Measurements from ENCODE around the gene B3GNT5. TPM values are rescaled to one million over a fixed set of nuclear protein-coding genes. Genes with fewer than 3 reads are reported as not detected.

Gene B3GNT5
- total and polyA plus RNA-seq, 2 of the 8 experiments (the other 6 are each of a cell fraction or from before 2014, with no cell fraction given), result 2.4 to 9.7 TPM

DNA sequence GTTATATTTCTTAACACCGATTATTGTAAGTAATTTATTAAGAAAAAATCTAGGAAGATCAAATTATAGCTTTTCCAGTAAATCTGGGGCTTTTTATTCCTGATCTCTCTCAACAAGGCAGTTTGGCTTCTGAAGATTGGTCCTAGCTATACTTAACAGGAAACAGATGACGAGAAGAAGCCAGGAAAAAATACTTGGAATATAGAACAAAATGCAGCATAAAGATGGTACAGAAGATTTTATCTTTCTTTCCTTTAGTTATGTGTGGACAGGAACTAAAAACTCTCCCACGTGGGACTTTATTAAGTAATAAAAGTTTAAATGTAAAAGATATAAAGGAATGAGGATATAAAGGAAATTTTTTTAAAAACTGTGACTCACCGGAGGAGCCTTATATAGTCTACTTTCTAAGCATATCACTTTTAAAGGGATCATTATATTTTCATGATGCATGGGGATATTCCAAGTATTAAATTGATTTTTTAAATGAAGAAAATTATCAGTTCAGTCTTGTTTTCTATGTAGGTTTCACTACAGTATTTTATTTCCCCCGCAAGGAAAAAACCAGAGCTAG is 8.2 kb downstream of the B3GNT5 start:
- no peak for FAIRE-seq
- Histone ChIP-seq H3K23ac (ENCODE audit: insufficient read length) (no peak overlapping the region), H2BK5ac (ENCODE audit: low read depth, low read length) (no peak overlapping the region), H3K4ac (replicated peaks; ENCODE audit: insufficient read length, low read depth, low read length) (no peak overlapping the region), H2BK12ac (ENCODE audit: low read depth, low read length) (no peak overlapping the region), H3K9me3 (ENCODE audit: insufficient read depth in 2 of 2, low read depth in 1 of 2, low read length in 1 of 2) (no peaks in the 10 kb centered on the region), H3K4me3 (ENCODE audit: extremely low read depth in 1 of 4, insufficient read depth in 2 of 4, low read depth in 3 of 4, low read length in 4 of 4) (no peak overlapping the region), H4K91ac (replicated peaks; ENCODE audit: insufficient read length, low read length) (no peak overlapping the region), H3K27me3 (replicated peaks in 1 of 4; ENCODE audit: control insufficient read depth in 3 of 4, extremely low read depth in 1 of 4, insufficient read depth in 3 of 4, low read length in 3 of 4) (no peaks in the 10 kb centered on the region), H2BK120ac (replicated peaks; ENCODE audit: low read depth, low read length) (no peak overlapping the region), H3K79me2 (ENCODE audit: control insufficient read depth in 1 of 2, insufficient read depth in 2 of 2, low read length in 2 of 2) (peaks cover 0 to 11% of the 10 kb centered on the region in 2 experiments; a peak in 2 of 4 replicates), H3K4me1 (replicated peaks in 1 of 4; ENCODE audit: control insufficient read depth in 3 of 4, insufficient read depth in 4 of 4, low read length in 3 of 4) (peaks cover 9 to 33% (median 18%) of the 10 kb centered on the region in 4 experiments; a peak in 6 of 7 replicates), H2AK5ac (ENCODE audit: low read depth, low read length) (no peak overlapping the region), H2BK20ac (ENCODE audit: low read length) (no peak overlapping the region), H2AFZ (ENCODE audit: low read length) (no peak overlapping the region), H3K23me2 (ENCODE audit: low read depth, low read length) (no peaks in the 10 kb centered on the region; the same call in 1 of the 2 replicates), H3K56ac (replicated peaks; ENCODE audit: insufficient read length, low read depth, low read length) (no peak overlapping the region), H3K4me2 (ENCODE audit: insufficient read depth in 1 of 2, low read depth in 2 of 2, low read length in 2 of 2) (no peak overlapping the region), H4K8ac (ENCODE audit: extremely low read depth, insufficient read depth, low read length) (no peak overlapping the region), H3K79me1 (ENCODE audit: low read depth, low read length) (0 out of 2 replicates have a peak, but pooled peaks cover 3% of the 10 kb centered on the region), H4K5ac (ENCODE audit: insufficient read length, low read depth, low read length) (no peak overlapping the region), H3K14ac (ENCODE audit: insufficient read length) (no peak overlapping the region), H3K9ac (replicated peaks in 1 of 4; ENCODE audit: extremely low read depth in 1 of 4, low read depth in 3 of 4, low read length in 3 of 4) (no peak overlapping the region), H3K18ac (ENCODE audit: extremely low read depth, low read length) (no peak overlapping the region), H3K36me3 (ENCODE audit: control insufficient read depth in 2 of 4, insufficient read depth in 4 of 4, low read length in 3 of 4) (0 out of 8 replicates have a peak, but pooled peaks cover 0 to 5% (median 0%) of the 10 kb centered on the region in 4 experiments), H4K20me1 (replicated peaks in 1 of 2; ENCODE audit: control insufficient read depth in 1 of 2, insufficient read depth in 2 of 2, low read length in 2 of 2) (peaks cover 0 to 2% of the 10 kb centered on the region in 2 experiments), H3K27ac (ENCODE audit: low read depth, low read length) (no peak overlapping the region), H2BK15ac (ENCODE audit: low read length) (no peak overlapping the region)
- WGBS, 2 experiments (ENCODE audit: extremely low coverage in 1 of 2, insufficient coverage in 1 of 2, insufficient read length in 1 of 2, insufficient replicate concordance in 2 of 2, low coverage in 1 of 2, low lambda C conversion rate in 2 of 2, missing lambda C conversion rate in 1 of 2), result 90% methylated on average over 5 of the region's 5 CpGs; no CpG with 5 or more reads in 1 of the 2 experiments
- CTCF ChIA-PET (ENCODE audit: partially characterized antibody), result no interaction called here
- POLR2A ChIA-PET (ENCODE audit: partially characterized antibody), result no interaction called here
- DNase-seq (ENCODE audit: low read depth in 1 of 2, low spot score in 2 of 2), result no peak
- no peak for TF ChIP-seq NRF1 (IDR thresholded peaks at IDR 0.05; ENCODE audit: low read depth, low read length)
- no peak for TF ChIP-seq BCL11A (IDR thresholded peaks at IDR 0.05; ENCODE audit: low read depth in 2 of 2, low read length in 2 of 2)
- no peak for TF ChIP-seq SP4 (IDR thresholded peaks at IDR 0.05; ENCODE audit: low read length)
- TF ChIP-seq, protein P1, sequence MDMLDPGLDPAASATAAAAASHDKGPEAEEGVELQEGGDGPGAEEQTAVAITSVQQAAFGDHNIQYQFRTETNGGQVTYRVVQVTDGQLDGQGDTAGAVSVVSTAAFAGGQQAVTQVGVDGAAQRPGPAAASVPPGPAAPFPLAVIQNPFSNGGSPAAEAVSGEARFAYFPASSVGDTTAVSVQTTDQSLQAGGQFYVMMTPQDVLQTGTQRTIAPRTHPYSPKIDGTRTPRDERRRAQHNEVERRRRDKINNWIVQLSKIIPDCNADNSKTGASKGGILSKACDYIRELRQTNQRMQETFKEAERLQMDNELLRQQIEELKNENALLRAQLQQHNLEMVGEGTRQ (IDR thresholded peaks at IDR 0.05; ENCODE audit: low read length), result no peak
- TF ChIP-seq CBX5 (IDR thresholded peaks at IDR 0.05; ENCODE audit: low read depth, low read length), result no peak
- TF ChIP-seq TCF12 (IDR thresholded peaks at IDR 0.05; ENCODE audit: low read depth, low read length), result no peak
- TF ChIP-seq RFX5 (IDR thresholded peaks at IDR 0.05; ENCODE audit: borderline replicate concordance, low read depth, low read length), result no peak
- TF ChIP-seq EGR1 (IDR thresholded peaks at IDR 0.05; ENCODE audit: borderline replicate concordance, low read depth, low read length), result no peak
- no peak for TF ChIP-seq BACH1 (IDR thresholded peaks at IDR 0.05; ENCODE audit: low read length)
- no peak for TF ChIP-seq GABPA (IDR thresholded peaks at IDR 0.05; ENCODE audit: borderline replicate concordance, insufficient read depth, low read length)
- no peak for TF ChIP-seq POLR2AphosphoS5 (IDR thresholded peaks at IDR 0.05; ENCODE audit: low read depth, low read length)
- TF ChIP-seq SAP30 (IDR thresholded peaks at IDR 0.05; ENCODE audit: insufficient read depth, insufficient replicate concordance, low read length), result no peak
- TF ChIP-seq SUZ12 (IDR thresholded peaks at IDR 0.05; ENCODE audit: low read length), result no peak

Measured in H1 (cell line).